Left lung (tissue), 10 donors: ENCODE results near the gene RASSF3. TPM values are rescaled to one million over a fixed set of nuclear protein-coding genes. Genes with fewer than 3 reads are reported as not detected.

Experiments used
- ATAC-seq: fragments of 200-7000 bp; cut with Tn5 transposase; one replicate; pipeline ENCODE4 v1.9.1; 2020; ENCODE audit warnings: moderate library complexity
- DNase-seq, 4 donors: peaks; one replicate each; pipeline ENCODE4 v3.0.0-alpha.2; 2013 to 2020
- H3K27ac ChIP-seq, 2 donors: fragments of 200-600 bp; sonication (generic) in 1 of 2; one replicate each; pipeline versions ENCODE4 v1.5.0 to v1.8.0; 2020 to 2021
- H3K27me3 ChIP-seq, 2 donors: fragments of 200-600 bp; sonication (generic) in 1 of 2; one replicate each; pipeline versions ENCODE4 v1.5.0 to v1.8.0; 2020 to 2021
- H3K36me3 ChIP-seq, 2 donors: fragments of 200-600 bp; sonication (generic) in 1 of 2; one replicate each; pipeline versions ENCODE4 v1.5.0 to v1.8.0; 2020 to 2021
- H3K4me1 ChIP-seq, 2 donors: fragments of 200-600 bp; one replicate each; pipeline ENCODE4 v1.8.0; 2021
- H3K4me3 ChIP-seq, 2 donors: fragments of 200-600 bp; sonication (generic) in 1 of 2; one replicate each; pipeline versions ENCODE4 v1.5.0 to v1.8.0; 2020 to 2021; ENCODE audit warnings: mild to moderate bottlenecking in 1 of 2
- H3K9me3 ChIP-seq, 2 donors: fragments of 200-600 bp; sonication (generic) in 1 of 2; one replicate each; pipeline versions ENCODE4 v1.5.0 to v1.8.0; 2020 to 2021
- CTCF ChIP-seq, 2 donors: fragments of 200-600 bp; sonication (generic) in 1 of 2; IDR thresholded peaks; one replicate each; pipeline versions ENCODE4 v1.5.0 to v1.8.0; 2021; ENCODE audit warnings: antibody characterized with exemption in 2 of 2
- intact Hi-C, 2 donors: fragments of 100-400 bp; cut with DNase I; formaldehyde crosslinking; loops; one replicate each; pipeline versions ENCODE4 v1.11.2 to v1.14.2; 2022
- polyA plus RNA-seq, 6 donors: library from polyadenylated mRNA; unstranded; fragments of 120-200 nt; gene quantifications; one replicate each; pipeline ENCODE4 v1.2.1, GENCODE V29; 2013; ENCODE audit not compliant: insufficient read length in 6 of 6
- total RNA-seq, 2 donors: library from RNA; stranded (reverse); fragmentation: NEBNext Ultra II Directional; extraction: Animal tissue kit (Norgen Biotek cat#: 25700); gene quantifications; one replicate each; pipeline ENCODE4 v1.2.1, GENCODE V29; 2021
- donor health status: DM: no; HTN: yes; CAD: no.
- donor health status: DM: no; HTN: no; CAD: no.

RASSF3 gene
- total and polyA plus RNA-seq, 8 donors: 30.3 to 90.2 (median 35.6) TPM

GRCh38 chr12:64595863-64596793 is 14.2 kb upstream of the RASSF3 start:
- DNase-seq (peak in 1 of 4 donors; percentile 50), ATAC-seq (peak; percentile 73)
- H3K4me3 ChIP-seq: no peak overlapping the region
- H3K9me3 ChIP-seq: no peaks in the 10 kb centered on the region
- H3K27me3 ChIP-seq: no peaks in the 10 kb centered on the region
- H3K36me3 ChIP-seq: no peaks in the 10 kb centered on the region
- no peak for TF ChIP-seq CTCF (IDR thresholded peaks at IDR 0.05)
- H3K4me1 ChIP-seq: peaks cover 0 to 70% of the 10 kb centered on the region in 2 donors
- intact Hi-C loops: no loop called here
- H3K27ac ChIP-seq: peak overlapping the region in 1 of 2 donors; percentile 86

- Histone ChIP-seq H3K27me3 (no peaks in the 10 kb centered on the region), H3K4me1 (peaks cover 0 to 55% of the 10 kb centered on the region in 2 donors), H3K9me3 (no peaks in the 10 kb centered on the region), H3K4me3 (no peak overlapping the region), H3K36me3 (no peaks in the 10 kb centered on the region), H3K27ac (peak overlapping the region in 1 of 2 donors; percentile 45)
- DNase-seq: no peak
- intact Hi-C loops: no loop called here
- no peak for TF ChIP-seq CTCF (IDR thresholded peaks at IDR 0.05)
- no peak for ATAC-seq
Observed at GRCh38 chr12:64598831-64599230, 11.5 kb upstream of the RASSF3 start.

- Histone ChIP-seq H3K9me3 (no peaks in the 10 kb centered on the region), H3K4me1 (peaks cover 0 to 43% of the 10 kb centered on the region in 2 donors), H3K4me3 (no peak overlapping the region), H3K27me3 (no peaks in the 10 kb centered on the region), H3K36me3 (no peaks in the 10 kb centered on the region), H3K27ac (no peak overlapping the region)
- no peak for TF ChIP-seq CTCF (IDR thresholded peaks at IDR 0.05)
- intact Hi-C loops: loop anchor here in 1 of 2 donors (10.0 kb wide), 1 partner anchor 45 kb away; no protein-coding TSS in a partner anchor
- DNase-seq (no peak), ATAC-seq (no peak)
Observed at GRCh38 chr12:64600164-64600561, 10.1 kb upstream of the RASSF3 start.

DNA sequence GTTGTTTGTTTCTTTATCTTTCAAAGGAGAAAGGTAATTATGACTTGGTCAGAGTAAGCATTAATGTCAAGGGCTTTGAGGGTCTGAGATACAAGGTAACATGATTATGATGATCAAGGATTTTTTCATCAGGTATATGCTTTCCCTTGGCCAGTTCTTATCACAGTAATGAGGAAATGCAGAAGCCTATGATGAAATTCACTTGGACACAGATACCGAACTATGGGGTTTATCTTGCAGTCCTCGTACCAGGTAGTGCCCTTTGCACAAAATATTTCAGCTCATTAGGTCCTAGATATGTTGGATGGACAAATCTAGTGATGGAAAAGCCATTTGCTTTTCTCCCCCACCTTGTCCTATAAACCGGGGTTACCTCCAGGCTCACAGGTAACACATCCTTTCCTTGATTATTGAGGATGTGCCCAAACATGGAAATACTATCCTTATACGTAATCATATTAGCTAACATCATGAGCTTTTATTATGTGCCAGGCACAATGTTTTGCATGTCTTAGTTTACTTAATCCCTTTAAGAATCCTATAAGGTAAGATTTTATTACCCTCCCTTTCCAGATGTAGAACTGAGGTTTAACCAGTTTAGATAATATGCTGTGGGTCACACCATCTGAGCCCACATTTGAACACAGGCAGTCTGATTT is 7.0 kb upstream of the RASSF3 start:
- ATAC-seq (no peak), DNase-seq (no peak)
- H3K27ac ChIP-seq: no peak overlapping the region
- no peaks in the 10 kb centered on the region for H3K36me3 ChIP-seq
- H3K9me3 ChIP-seq: no peaks in the 10 kb centered on the region
- H3K27me3 ChIP-seq: no peaks in the 10 kb centered on the region
- intact Hi-C loops: loop anchor here in 1 of 2 donors (10.0 kb wide), 1 partner anchor 49 kb away; no protein-coding TSS in a partner anchor
- H3K4me1 ChIP-seq: peaks cover 0 to 14% of the 10 kb centered on the region in 2 donors
- no peak for TF ChIP-seq CTCF (IDR thresholded peaks at IDR 0.05)
- H3K4me3 ChIP-seq: no peak overlapping the region
